Breast epithelium (tissue), 3 donors: ENCODE data around the gene STRN4.

Experiments used
- POLR2A ChIP-seq: fragments of 450-650 bp; IDR thresholded peaks from one replicate; pipeline ENCODE4 v1.6.1; 2016; ENCODE audit warnings: antibody characterized with exemption, mild to moderate bottlenecking, moderate library complexity
- POLR2AphosphoS5 ChIP-seq, 3 donors: sonication (generic); formaldehyde crosslinking; IDR thresholded peaks; one replicate each; pipeline ENCODE4 v1.6.1; 2017; ENCODE audit warnings: antibody characterized with exemption in 3 of 3
- TF ChIP-seq, protein P1 (sequence below), 3 donors: fragments of 450-650 bp; IDR thresholded peaks; one replicate each; pipeline ENCODE4 v1.5.1; 2016 to 2017; ENCODE audit warnings: antibody characterized with exemption in 3 of 3, mild to moderate bottlenecking in 3 of 3, moderate library complexity in 3 of 3

DNA sequence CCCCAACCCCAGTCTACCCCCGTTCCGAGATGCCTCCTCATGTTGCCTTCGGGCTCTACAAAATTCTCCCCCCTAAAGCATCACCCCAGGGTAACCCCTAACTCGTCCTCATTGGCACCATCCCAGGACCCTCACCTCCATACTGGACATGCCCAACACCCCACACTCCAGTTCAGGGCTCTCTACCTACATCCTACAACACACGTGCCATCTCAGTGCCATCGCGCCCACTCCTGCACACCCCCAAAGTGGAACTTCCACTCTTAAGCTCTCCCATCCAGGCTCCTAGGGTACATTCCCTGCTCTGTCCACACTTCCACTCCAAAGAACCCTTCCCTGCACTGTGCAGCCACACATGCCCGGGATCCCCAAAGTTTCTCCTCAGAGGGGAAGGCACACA lies 1.2 kb downstream of the STRN4 start:
- TF ChIP-seq, protein P1, sequence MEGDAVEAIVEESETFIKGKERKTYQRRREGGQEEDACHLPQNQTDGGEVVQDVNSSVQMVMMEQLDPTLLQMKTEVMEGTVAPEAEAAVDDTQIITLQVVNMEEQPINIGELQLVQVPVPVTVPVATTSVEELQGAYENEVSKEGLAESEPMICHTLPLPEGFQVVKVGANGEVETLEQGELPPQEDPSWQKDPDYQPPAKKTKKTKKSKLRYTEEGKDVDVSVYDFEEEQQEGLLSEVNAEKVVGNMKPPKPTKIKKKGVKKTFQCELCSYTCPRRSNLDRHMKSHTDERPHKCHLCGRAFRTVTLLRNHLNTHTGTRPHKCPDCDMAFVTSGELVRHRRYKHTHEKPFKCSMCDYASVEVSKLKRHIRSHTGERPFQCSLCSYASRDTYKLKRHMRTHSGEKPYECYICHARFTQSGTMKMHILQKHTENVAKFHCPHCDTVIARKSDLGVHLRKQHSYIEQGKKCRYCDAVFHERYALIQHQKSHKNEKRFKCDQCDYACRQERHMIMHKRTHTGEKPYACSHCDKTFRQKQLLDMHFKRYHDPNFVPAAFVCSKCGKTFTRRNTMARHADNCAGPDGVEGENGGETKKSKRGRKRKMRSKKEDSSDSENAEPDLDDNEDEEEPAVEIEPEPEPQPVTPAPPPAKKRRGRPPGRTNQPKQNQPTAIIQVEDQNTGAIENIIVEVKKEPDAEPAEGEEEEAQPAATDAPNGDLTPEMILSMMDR (IDR thresholded peaks at IDR 0.05) = no peak
- TF ChIP-seq POLR2A (no peak), POLR2AphosphoS5 (IDR thresholded peaks at IDR 0.05) (no peak)
